OCI-M1 (cell line): ENCODE measurements around the gene CISH.
A peak's percentile ranks its signal among the peaks of the same experiment; 100 is the strongest.

Experiments used
- DNase-seq: peaks from one replicate; lab custom pipeline; 2025; lab: John Stamatoyannopoulos, UW

Gene CISH

DNA sequence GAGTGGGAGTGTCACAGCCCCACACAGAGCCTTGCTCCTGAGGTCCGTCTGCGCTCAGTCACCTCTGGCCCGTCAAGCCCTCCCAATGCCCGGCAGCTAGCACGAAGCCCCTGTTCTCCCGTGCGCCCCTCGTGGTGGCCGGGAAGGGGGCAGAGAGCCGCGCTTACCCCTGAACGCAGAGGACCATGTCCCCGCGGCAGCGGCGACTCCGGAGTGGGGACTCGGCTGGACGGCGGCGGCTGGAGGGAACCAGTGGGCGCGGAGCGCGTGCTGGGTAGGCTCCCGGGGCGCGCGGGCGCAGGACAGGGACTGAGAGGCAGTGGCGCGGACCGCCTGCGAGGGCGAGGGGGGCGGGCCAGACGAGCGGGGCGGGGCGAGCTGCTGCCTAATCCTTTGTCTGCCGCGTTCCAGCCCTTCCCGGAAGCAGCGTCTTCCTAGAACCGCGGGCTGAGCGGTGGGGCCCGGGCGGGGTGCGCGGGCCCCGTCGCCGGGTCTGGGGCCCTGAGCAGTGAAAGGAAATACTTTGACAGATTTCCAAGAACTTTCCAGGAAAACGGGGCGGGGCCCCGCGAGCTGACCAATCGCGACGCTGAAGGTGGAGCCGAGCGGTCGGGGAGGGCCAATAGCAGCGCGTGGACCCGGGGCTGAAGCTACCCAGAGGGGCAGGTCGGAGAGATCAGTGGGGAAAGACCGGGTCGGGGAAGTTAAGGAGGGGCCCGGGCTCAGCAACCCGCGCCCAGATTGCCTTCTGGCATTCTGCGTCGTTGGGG lies at the start of gene CISH:
CISH (minus strand) TSS at position 311 of the 770 bp plus-strand sequence; CDS start at position 187, 124 bp downstream.
- DNase-seq, result peak; percentile 98

GRCh38 chr3:50660386-50660785 lies 48.8 kb upstream of the CISH start:
- no peak for DNase-seq

- DNase-seq, result no peak
Observed at GRCh38 chr3:50658831-50659230, 47.3 kb upstream of the CISH start.

DNA sequence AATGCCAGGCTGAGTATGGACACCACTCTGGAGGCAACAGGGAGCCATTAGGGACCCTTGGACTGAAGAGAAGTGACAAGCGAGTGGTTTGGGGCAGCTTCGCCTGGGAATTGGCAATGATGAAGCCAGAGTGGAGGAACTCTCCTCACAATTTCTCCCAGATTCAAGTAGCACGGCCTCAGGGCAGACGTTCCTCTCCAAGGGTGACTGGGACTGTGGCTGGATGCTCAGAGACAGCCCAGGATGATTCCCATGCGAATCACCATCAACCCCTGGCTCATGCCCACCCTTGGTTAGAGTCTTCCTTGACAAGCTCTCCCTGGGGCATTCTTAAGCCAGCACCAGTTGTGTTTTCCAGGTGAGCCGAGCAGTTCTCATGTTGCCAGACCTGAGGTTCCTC lies 46.8 kb upstream of the CISH start:
- no peak for DNase-seq

- DNase-seq, result no peak
Observed at GRCh38 chr3:50657816-50658215, 46.2 kb upstream of the CISH start.

GRCh38 chr3:50657407-50657806 lies 45.8 kb upstream of the CISH start:
- DNase-seq, result no peak

DNA sequence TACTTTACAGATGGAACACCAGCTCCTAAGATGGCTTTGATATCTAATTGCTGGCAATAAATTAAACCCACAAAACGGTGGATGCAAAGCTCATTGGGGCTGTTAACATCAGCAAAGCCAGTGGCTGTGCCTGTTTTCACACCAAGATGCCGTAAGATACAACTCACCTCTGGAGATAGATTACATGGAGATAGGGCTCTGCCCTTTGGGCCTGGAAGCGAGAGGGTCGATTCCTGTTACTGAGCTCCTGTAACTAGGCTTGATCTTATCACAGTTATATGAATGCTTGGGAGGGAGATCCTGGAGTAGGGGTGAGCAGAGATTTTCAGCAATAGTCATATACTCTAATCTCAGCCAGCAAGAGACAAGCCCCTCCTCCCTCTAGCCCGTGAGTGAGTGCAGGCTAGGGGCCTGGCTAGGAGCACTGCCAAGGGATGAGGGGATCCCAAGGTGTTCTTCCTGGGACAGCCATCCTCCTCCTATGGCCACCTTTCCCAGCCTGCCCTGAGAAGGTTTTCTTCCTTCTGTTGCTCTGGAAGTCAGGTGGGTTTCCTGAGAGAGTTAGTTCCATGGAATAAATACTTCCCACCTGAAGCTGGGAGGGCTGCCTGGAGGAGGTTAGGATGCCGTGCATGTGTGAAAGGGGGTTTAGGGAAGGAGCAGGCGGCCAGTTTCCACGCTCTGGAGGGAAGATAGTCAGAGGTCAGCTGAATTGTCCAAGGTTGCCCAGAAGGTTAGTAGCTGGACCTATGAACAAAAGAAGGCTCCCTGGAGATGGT lies 45.0 kb upstream of the CISH start:
- DNase-seq, result no peak

- DNase-seq, result no peak
Observed at GRCh38 chr3:50655009-50655830, 43.6 kb upstream of the CISH start.

GRCh38 chr3:50653937-50654595 lies 42.5 kb upstream of the CISH start:
- no peak for DNase-seq

GRCh38 chr3:50652709-50653108 lies 41.1 kb upstream of the CISH start:
- DNase-seq, result peak; percentile 34

DNA sequence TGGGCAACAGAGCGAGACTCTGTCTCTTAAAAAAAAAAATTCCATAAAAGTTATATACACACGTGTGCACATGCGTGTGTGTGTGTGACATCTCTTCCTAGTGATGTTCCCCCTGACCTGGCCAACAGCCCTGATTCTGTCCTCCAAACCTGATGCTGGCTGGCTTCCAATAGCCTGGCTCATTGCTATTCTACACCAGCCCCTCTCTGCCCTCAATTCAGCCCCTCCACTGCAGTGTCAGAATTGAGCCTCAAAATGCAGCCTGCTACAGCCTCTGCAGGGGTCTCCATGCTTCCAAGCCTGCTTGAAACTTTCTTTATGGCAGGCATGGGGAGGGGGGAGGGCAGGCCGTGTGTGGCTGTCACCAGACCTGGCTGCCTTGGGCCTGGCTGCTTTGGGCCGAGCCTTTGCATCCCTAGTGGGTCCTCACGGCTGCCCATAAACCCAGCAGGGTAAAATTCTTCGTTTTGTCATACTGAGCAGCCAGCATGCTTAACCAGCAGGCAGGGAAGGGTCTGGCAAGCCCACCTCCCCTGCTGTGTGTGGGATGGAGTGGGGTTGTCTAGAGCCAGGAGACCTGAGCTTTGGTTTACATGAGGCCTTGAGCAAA lies 40.5 kb upstream of the CISH start:
- no peak for DNase-seq

DNA sequence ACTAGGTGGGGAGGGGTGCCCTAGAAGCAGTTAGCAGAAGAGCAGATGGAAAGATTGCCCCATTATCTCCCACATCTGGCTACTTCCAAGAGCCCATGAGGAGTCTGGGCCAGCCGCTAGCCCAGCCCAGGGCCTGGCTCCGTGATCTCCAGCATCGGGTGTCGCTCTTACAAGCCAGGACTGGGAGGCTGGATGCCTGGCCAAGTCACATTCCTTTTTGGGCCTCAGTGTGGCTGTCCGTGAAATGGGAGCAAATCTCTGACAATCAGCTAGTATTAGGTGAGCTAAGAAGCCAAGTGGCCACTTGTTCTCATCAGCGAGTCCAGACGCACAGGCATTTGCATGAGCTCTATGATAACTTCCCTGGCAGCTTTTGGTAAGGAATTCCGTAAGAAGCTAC lies 39.9 kb upstream of the CISH start:
- DNase-seq, result no peak

DNA sequence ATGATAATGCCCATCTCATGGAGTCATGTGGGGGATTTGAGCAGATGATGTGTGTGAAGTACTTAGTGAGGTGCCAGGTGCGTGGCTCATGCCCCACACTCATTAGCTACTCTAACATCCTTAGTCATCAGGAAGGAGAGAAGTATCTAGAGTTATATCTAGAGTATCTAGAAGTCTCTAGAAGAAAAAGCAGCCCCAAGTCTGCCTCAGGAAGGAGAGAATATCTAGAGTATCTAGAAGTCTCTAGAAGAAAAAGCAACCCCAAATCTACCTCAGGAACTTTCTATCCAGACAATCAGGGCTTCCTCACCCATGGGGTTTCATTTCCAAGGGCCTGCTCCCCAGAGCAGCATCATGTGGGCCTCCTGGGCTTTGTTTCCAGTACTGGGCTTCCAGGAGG lies 38.4 kb upstream of the CISH start:
- DNase-seq, result no peak

GRCh38 chr3:50649451-50649931 lies 37.9 kb upstream of the CISH start:
- no peak for DNase-seq

GRCh38 chr3:50648944-50649343 lies 37.4 kb upstream of the CISH start:
- no peak for DNase-seq

DNA sequence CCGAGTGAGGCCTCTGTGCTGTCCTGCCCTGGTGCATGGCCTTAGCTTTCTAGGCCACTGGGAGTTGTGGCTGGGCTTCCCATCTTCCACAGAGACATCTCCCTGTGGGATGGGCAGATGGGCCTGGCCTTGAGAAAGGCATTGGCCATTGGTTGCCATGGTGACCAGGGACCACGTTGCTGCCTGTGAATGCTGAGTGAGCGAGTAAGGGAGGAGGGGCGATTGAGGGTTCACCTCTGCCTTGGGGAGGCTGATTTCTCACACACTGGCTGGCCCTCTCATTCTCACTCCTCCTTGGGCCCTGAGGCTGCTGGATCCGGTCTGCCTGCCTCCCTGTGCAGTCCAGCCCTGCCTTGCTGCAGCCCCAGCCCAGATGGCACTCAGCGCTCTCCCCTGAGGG lies 36.7 kb upstream of the CISH start:
- no peak for DNase-seq

DNA sequence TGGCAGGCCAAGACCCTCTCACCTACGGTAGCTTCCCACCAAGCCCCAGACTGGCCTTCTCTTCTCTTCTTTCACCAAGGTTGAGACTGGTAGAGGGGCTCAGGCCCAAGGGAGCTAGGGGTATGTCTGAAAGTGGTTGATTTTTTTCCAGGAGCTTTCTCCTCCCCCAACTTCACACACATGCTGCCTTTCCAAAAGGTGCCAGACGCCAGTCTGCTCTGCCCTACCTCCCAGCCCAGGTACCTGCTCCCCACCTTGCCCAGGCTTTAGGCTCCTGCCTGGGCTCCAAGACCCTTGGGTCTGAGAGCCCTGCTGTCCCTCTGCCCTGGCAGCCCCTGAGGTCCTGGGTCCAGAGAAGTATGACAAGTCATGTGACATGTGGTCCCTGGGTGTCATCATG lies 33.8 kb upstream of the CISH start:
- DNase-seq, result no peak

DNA sequence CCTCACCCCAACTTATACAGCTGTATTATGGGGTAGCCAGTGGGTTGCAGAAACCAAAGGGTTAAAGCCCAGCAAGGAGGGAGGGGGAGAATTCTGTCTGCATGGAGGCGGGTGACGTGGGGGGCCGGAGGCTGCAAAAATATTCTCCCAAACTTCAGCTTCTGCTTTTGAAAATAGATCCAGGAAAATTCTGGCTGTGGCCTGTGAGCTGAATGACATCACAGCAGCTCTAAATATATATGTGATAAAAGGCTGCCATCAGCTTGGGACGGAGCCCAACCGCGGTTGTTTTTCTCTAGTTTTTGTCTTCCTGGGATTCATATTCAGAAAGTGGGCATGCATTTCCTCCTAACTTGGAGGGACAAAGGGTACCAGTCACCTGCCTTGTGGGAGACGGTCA lies 33.0 kb upstream of the CISH start:
- DNase-seq, result no peak

DNA sequence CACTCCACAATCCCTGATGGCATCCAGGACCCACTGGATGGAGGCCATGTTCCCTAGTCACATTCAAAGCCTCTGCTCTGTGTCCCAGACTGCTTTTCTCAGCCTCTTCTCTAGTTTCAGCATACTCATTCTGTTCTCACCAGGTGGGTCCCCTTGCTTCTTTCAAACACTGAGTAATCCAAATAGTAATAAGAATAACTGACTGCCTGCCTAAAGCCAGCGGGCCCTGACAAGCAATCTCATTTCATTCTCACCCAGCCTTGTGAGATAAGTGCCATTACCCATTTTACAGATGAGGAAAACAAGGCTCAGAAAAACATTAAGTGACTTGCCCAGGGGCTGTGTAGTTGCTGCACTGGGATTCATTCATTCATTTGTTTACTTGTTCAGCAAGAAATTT lies 30.8 kb upstream of the CISH start:
- no peak for DNase-seq

GRCh38 chr3:50639055-50639494 lies 27.5 kb upstream of the CISH start:
- DNase-seq, result no peak

GRCh38 chr3:50637945-50638344 lies 26.4 kb upstream of the CISH start:
- no peak for DNase-seq
